BJ (cell line): ENCODE measurements around the gene SLC6A6. TPM values are rescaled to one million over a fixed set of nuclear protein-coding genes. Genes with fewer than 3 reads are reported as not detected.
A peak's percentile ranks its signal among the peaks of the same experiment; 100 is the strongest.

Experiments used
- CTCF ChIA-PET: fragments of 350-600 bp; formaldehyde crosslinking; extraction: SDS; loops from one replicate; lab custom pipeline; 2021; ENCODE audit warnings: antibody characterized with exemption, inconsistent platforms; lab: Yijun Ruan, JAX
- POLR2A ChIA-PET: fragments of 300-600 bp; sonication (Branson Sonifier 250); formaldehyde crosslinking; extraction: SDS; loops from one replicate; lab custom pipeline; 2021; ENCODE audit warnings: antibody characterized with exemption; lab: Charles Lee
- DNase-seq: peaks from one replicate; pipeline ENCODE4 v3.0.0-alpha.2; 2011; ENCODE audit warnings: low read depth
- H3K27me3 ChIP-seq: 2 replicates; pipeline ENCODE4 v1.6.0; 2011; ENCODE audit warnings: low read length; ENCODE audit not compliant: control insufficient read depth, insufficient read depth
- H3K36me3 ChIP-seq: 2 replicates; pipeline ENCODE4 v1.5.1; 2011; ENCODE audit warnings: low read length; ENCODE audit not compliant: control insufficient read depth, insufficient read depth
- H3K4me3 ChIP-seq: 2 replicates; pipeline ENCODE4 v1.5.1; 2011; ENCODE audit warnings: low read depth, mild to moderate bottlenecking, control low read depth, low read length
- CTCF ChIP-seq: IDR thresholded peaks from 2 replicates; pipeline ENCODE4 v1.5.1; 2011; ENCODE audit warnings: low read depth, mild to moderate bottlenecking, control low read depth, inconsistent platforms, low read length, moderate library complexity; ENCODE audit not compliant: insufficient read depth
- polyA plus RNA-seq: library from polyadenylated mRNA; depleted of rRNA; stranded (reverse); fragments of >200 nt; gene quantifications from 2 replicates; pipeline ENCODE4 v1.2.3, GENCODE V29; 2011

Gene SLC6A6
- polyA plus RNA-seq, 1 experiment = 114 TPM

DNA sequence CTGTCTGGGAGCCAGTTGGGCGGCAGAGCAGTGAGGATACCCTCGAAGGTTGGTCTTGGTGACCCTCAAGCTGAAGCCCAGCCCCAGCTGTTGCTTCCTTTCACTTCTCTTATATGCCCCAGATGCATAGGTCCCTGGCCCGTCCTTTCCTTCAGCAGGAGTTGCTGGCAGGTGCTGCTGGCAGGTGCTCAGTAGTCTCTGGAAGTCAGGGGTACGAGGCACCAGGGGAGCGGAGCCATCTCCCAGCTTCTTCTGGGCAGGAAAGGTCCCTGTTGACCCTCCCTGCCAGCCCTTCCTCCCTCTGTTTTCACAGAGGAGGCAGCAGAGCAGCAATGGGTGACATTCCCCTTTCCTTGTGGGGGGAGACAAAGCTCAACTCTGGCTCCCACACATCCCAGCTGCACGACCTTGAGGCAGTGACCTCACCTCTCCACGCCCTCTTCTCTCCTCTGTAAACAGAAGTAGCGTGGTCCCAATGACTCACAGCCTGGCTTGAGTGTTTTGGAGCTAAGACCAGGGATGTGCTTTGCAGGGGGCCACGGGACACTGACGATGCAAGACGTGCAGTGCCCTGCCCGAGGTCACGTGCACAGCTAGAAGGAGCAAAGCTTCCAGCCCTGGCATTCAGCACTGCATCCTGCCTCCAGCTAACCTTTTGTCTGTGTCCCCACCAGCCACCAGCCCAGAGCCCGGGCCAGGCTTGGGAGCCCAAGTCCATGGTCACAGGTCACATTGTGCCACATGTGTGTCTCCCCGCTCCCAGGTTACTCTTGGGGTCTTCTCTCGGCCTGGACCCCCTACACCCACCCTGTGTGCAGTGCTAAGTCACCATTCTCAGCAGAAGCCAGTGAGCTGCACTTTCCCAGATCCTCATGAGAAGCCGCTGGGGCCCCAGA is 49.7 kb downstream of the SLC6A6 start:
- TF ChIP-seq CTCF = no peak
- CTCF ChIA-PET = interaction anchor here (0.7 to 2.3 kb wide), 9 partner anchors 9 to 251 kb away, joined by 3 to 11 read pairs (median 5); no protein-coding TSS in a partner anchor
- peaks cover 55% of the 10 kb centered on the region for H3K36me3 ChIP-seq
- POLR2A ChIA-PET = interaction anchor here (0.7 to 1.9 kb wide), 3 partner anchors 37 to 245 kb away, joined by 3 to 4 read pairs (median 4); no protein-coding TSS in a partner anchor
- H3K27me3 ChIP-seq = no peaks in the 10 kb centered on the region
- no peak overlapping the region for H3K4me3 ChIP-seq
- peak; percentile 84 for DNase-seq

DNA sequence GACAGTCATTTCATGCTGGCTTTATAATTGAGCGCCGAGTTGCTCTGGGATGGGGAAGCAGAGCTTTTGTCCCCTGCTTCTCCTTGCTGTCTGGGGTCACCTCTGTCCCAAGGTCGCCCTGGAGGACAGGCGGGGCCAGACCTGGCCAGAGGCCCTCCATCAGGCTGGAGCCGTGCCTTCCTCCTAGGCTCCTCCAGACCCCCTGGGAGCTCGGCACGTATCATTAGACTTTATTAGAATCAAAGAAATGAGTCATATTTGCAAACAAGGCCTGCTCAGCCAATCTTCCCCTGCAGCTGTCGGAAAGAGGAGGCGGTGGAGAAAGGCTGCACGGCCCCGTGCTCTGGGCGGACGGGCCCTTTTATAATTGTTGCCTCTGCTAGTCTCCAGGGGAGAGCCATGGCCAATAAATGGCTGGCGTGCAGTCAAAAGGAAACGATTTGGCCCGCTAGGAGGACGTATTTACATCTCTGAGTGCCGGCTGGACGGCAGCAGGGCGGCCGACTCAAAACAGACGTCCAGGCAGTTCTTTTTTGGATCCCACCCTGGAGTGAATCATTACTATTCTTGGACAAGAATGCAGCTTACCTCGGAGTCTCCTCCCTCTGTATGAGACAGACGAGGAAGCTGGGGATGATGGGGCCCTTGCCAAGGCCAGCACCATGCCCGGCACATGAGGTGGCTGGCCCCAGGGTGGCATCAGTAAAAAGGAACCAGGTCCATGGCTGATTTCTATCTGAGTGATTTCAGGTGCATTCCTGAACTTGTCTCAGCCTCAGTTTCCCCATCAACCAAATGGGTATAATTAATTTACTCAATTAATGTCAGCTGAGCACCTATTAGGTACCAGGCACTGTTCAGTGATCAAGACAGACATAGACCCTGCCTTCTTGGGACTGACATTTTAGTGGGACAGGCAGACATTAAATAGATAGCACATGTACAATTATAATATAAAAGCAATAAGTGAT is 50.6 kb downstream of the SLC6A6 start:
- Histone ChIP-seq H3K36me3 (peaks cover 56% of the 10 kb centered on the region), H3K4me3 (no peak overlapping the region), H3K27me3 (no peaks in the 10 kb centered on the region)
- peak; percentile 36 for TF ChIP-seq CTCF
- CTCF ChIA-PET = interaction anchor here (1.1 to 2.3 kb wide), 8 partner anchors 9 to 252 kb away, joined by 3 to 11 read pairs (median 6); no protein-coding TSS in a partner anchor
- POLR2A ChIA-PET = interaction anchor here (0.6 to 1.9 kb wide), 2 partner anchors 38 to 257 kb away, joined by 3 to 4 read pairs; no protein-coding TSS in a partner anchor
- DNase-seq = peak; percentile 98

DNA sequence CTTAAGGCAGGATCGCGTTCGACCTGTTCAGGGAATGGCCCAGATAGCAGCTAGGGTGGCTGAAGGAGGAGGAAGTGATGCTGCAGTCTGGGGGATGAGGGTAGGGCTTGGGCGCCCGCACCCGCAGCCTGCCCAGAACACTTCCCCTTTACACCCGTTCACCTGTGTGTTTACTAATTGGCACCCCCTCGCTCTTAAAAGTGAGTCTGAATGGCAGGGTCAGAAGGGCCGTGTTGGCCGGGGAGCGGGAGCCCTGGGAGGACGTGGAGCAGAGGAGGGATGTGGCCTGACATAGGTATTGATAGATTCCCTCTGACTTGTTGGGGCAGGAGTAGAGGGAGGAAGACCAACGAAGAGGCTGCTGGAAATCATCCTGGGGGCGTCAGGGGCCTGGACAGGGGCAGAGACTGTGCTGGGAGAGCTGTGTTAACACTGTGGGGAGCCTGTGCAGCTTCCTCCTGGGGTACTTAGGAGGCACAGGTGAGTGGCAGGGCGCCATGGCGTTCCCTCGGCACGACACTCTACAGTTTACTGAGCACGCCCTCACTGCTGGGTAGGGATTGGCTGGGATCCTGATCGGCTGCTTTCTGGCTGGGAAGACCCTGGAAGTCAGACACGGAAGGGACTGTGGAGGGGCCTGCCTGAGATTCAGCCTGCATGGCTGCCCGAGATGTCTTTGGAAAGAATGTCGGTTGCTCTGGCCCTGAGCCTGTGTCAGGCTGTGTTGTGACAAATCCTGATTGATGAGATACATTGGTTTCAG is 51.7 kb downstream of the SLC6A6 start:
- Histone ChIP-seq H3K4me3 (no peak overlapping the region), H3K36me3 (peaks cover 47% of the 10 kb centered on the region), H3K27me3 (no peaks in the 10 kb centered on the region)
- TF ChIP-seq CTCF = no peak
- no peak for DNase-seq
- ChIA-PET CTCF (interaction anchor here (1.1 to 2.3 kb wide), 4 partner anchors 14 to 253 kb away, joined by 3 to 9 read pairs (median 6); no protein-coding TSS in a partner anchor), POLR2A (no interaction called here)

- ChIA-PET CTCF (interaction anchor here (1.1 to 2.3 kb wide), 3 partner anchors 193 to 253 kb away, joined by 3 to 6 read pairs (median 6); no protein-coding TSS in a partner anchor), POLR2A (no interaction called here)
- no peak for DNase-seq
- Histone ChIP-seq H3K36me3 (peaks cover 47% of the 10 kb centered on the region), H3K27me3 (no peaks in the 10 kb centered on the region), H3K4me3 (no peak overlapping the region)
- no peak for TF ChIP-seq CTCF
Observed at GRCh38 chr3:14454639-14455310, 52.4 kb downstream of the SLC6A6 start.
